Stimulated activated CD8-positive, alpha-beta memory T cell treated with anti-CD3 and anti-CD28 coated beads, Interleukin-12 subunit alpha, Interleukin-12 subunit beta, amount 100 ng/mL, for 24 hours (primary cell): ENCODE data around the gene OR52A1.

ENCODE experiments used
- DNase-seq: peaks from one replicate; pipeline ENCODE4 v3.0.0-alpha.2; 2020; ENCODE audit errors: extremely low read depth

The OR52A1 gene

GRCh38 chr11:5131584-5132335 is 22.8 kb downstream of the OR52A1 start:
- no peak for DNase-seq

GRCh38 chr11:5129457-5129877 is 25.1 kb downstream of the OR52A1 start:
- no peak for DNase-seq

- DNase-seq, result no peak
These were observed 29.5 kb downstream of the OR52A1 start for GRCh38 chr11:5124891-5125620.

- DNase-seq, result peak; percentile 1
These were observed 30.6 kb downstream of the OR52A1 start for GRCh38 chr11:5123802-5124521.

- no peak for DNase-seq
These were observed 35.7 kb downstream of the OR52A1 start for GRCh38 chr11:5118893-5119292.

- no peak for DNase-seq
These were observed 37.0 kb downstream of the OR52A1 start for GRCh38 chr11:5117588-5117987.

- no peak for DNase-seq
These were observed 39.2 kb downstream of the OR52A1 start for GRCh38 chr11:5115339-5115738.

GRCh38 chr11:5107285-5107684 is 47.3 kb downstream of the OR52A1 start:
- no peak for DNase-seq

- DNase-seq, result no peak
These were observed 51.5 kb downstream of the OR52A1 start for GRCh38 chr11:5103066-5103465.

GRCh38 chr11:5102246-5102645 is 52.3 kb downstream of the OR52A1 start:
- DNase-seq, result no peak

- no peak for DNase-seq
These were observed 58.5 kb downstream of the OR52A1 start for GRCh38 chr11:5096011-5096410.
